Aorta (tissue), 5 donors: Measurements from ENCODE around the gene HS6ST3. TPM values are rescaled to one million over a fixed set of nuclear protein-coding genes. Genes with fewer than 3 reads are reported as not detected.
"Not testable (repeated sequence)": the region's sequence is repeated elsewhere in the genome, so short reads cannot be mapped to it uniquely, and the experiment has no call there.

Source experiments
- ATAC-seq: fragments of 200-7000 bp; cut with Tn5 transposase; one replicate; pipeline ENCODE4 v1.9.1; 2022; ENCODE audit warnings: moderate library complexity; ENCODE audit not compliant: low FRiP score
- DNase-seq, 2 donors: peaks; one replicate each; pipeline ENCODE4 v3.0.0-alpha.2; 2020
- H3K27ac ChIP-seq, 2 donors: one replicate each; pipeline ENCODE4 v1.5.1; 2013; ENCODE audit warnings: low read length in 2 of 2, mild to moderate bottlenecking in 2 of 2, moderate library complexity in 2 of 2, control low read depth in 1 of 2, inconsistent platforms in 1 of 2, low read depth in 1 of 2
- H3K27me3 ChIP-seq, 2 donors: one replicate each; pipeline ENCODE4 v1.6.1; 2013; ENCODE audit warnings: control low read depth in 1 of 2, low read length in 1 of 2, mild to moderate bottlenecking in 1 of 2, moderate library complexity in 1 of 2; ENCODE audit not compliant: insufficient read depth in 2 of 2, control insufficient read depth in 1 of 2
- H3K36me3 ChIP-seq, 2 donors: one replicate each; pipeline ENCODE4 v1.6.1; 2013; ENCODE audit warnings: control low read depth in 1 of 2, low read length in 1 of 2, mild to moderate bottlenecking in 1 of 2; ENCODE audit not compliant: insufficient read depth in 2 of 2, control insufficient read depth in 1 of 2
- H3K4me1 ChIP-seq, 2 donors: one replicate each; pipeline ENCODE4 v1.6.1; 2013; ENCODE audit warnings: low read length in 2 of 2, control low read depth in 1 of 2, mild to moderate bottlenecking in 1 of 2, moderate library complexity in 1 of 2; ENCODE audit not compliant: insufficient read depth in 2 of 2, control insufficient read depth in 1 of 2
- H3K4me3 ChIP-seq, 2 donors: one replicate each; pipeline ENCODE4 v1.5.1; 2013; ENCODE audit warnings: low read length in 2 of 2, control low read depth in 1 of 2, mild to moderate bottlenecking in 1 of 2
- H3K9me3 ChIP-seq: one replicate; pipeline ENCODE4 v1.6.1; 2013; ENCODE audit warnings: mild to moderate bottlenecking, low read length; ENCODE audit not compliant: control insufficient read depth
- WGBS, 2 donors: extraction: QIAGEN DNeasy Blood & Tissue Kit; methylation state at CpG; one replicate each; pipeline ENCODE4 v1.1.7; 2013; 5-methylcytosine and 5-hydroxymethylcytosine counted together
- intact Hi-C, 2 donors: fragments of 100-400 bp; cut with DNase I; formaldehyde crosslinking; loops; one replicate each; pipeline versions ENCODE4 v1.14.2 to v1.15.0; 2022
- polyA plus RNA-seq, 2 donors: library from polyadenylated mRNA; stranded (reverse); fragments of 200-250 nt; gene quantifications; one replicate each; pipeline ENCODE4 v1.2.3, GENCODE V29; 2013
- total RNA-seq, 2 donors: library from RNA; stranded (reverse); fragmentation: NEBNext Ultra II Directional; extraction: Animal tissue kit (Norgen Biotek cat#: 25700); gene quantifications; one replicate each; pipeline ENCODE4 v1.2.1, GENCODE V29; 2021
- donor health status: healthy with polysubstance abuse.
- donor health status: Bipolar disorder and iron deficiency.
- donor health status: DM: no; HTN: no; CAD: no.
- donor health status: DM: no; HTN: no; CAD: no.
- donor health status: DM: yes; HTN: yes; CAD: no.

HS6ST3 gene
- total and polyA plus RNA-seq, 4 donors: under 0.01 to 4.9 (median 0.34) TPM

- H3K36me3 ChIP-seq: no peaks in the 10 kb centered on the region
- DNase-seq (no peak), ATAC-seq (no peak)
- H3K27me3 ChIP-seq: peaks cover 0 to 2% of the 10 kb centered on the region in 2 donors
- 83 to 84% methylated on average over 4 of the region's 4 CpGs for WGBS, 2 donors
- peaks cover 5% of the 10 kb centered on the region for H3K9me3 ChIP-seq
- H3K27ac ChIP-seq: no peak overlapping the region
- intact Hi-C loops: no loop called here
- H3K4me3 ChIP-seq: no peak overlapping the region
- H3K4me1 ChIP-seq: no peaks in the 10 kb centered on the region
Observed at GRCh38 chr13:96109125-96109524, 19.2 kb downstream of the HS6ST3 start.

GRCh38 chr13:96112936-96113335 lies 23.0 kb downstream of the HS6ST3 start:
- intact Hi-C loops: no loop called here
- H3K4me1 ChIP-seq: no peaks in the 10 kb centered on the region
- H3K27me3 ChIP-seq: no peaks in the 10 kb centered on the region
- H3K4me3 ChIP-seq: no peak overlapping the region
- ATAC-seq (no peak), DNase-seq (no peak)
- whole genome bisulfite sequencing, 2 donors: 78 to 81% methylated on average over 2 of the region's 2 CpGs
- H3K9me3 ChIP-seq: peaks cover 3% of the 10 kb centered on the region
- H3K36me3 ChIP-seq: no peaks in the 10 kb centered on the region
- no peak overlapping the region for H3K27ac ChIP-seq

- H3K4me3 ChIP-seq, H3K27ac ChIP-seq, intact Hi-C loops, H3K27me3 ChIP-seq, H3K4me1 ChIP-seq, H3K36me3 ChIP-seq, DNase-seq, H3K9me3 ChIP-seq, ATAC-seq: not testable (repeated sequence)
- WGBS, 2 donors: 96 to 99% methylated on average over 2 of the region's 2 CpGs
Observed at GRCh38 chr13:96115368-96115767, 25.5 kb downstream of the HS6ST3 start.

- no peaks in the 10 kb centered on the region for H3K9me3 ChIP-seq
- 58 to 71% methylated on average over 1 of the region's 1 CpG for WGBS, 2 donors
- no peak overlapping the region for H3K4me3 ChIP-seq
- intact Hi-C loops: no loop called here
- H3K27ac ChIP-seq: no peak overlapping the region
- H3K4me1 ChIP-seq: no peaks in the 10 kb centered on the region
- peaks cover 0 to 2% of the 10 kb centered on the region in 2 donors for H3K27me3 ChIP-seq
- no peak for ATAC-seq
- DNase-seq: no peak
- H3K36me3 ChIP-seq: no peaks in the 10 kb centered on the region
Observed at GRCh38 chr13:96119921-96120320, 30.0 kb downstream of the HS6ST3 start.

- no peak overlapping the region for H3K27ac ChIP-seq
- no peaks in the 10 kb centered on the region for H3K9me3 ChIP-seq
- no peak overlapping the region for H3K4me3 ChIP-seq
- no peak for DNase-seq
- no peak for ATAC-seq
- intact Hi-C loops: no loop called here
- H3K36me3 ChIP-seq: no peaks in the 10 kb centered on the region
- H3K27me3 ChIP-seq: no peaks in the 10 kb centered on the region
- no peaks in the 10 kb centered on the region for H3K4me1 ChIP-seq
- 25 to 33% methylated on average over 3 of the region's 3 CpGs for WGBS, 2 donors
Observed at GRCh38 chr13:96130818-96131340, 41.0 kb downstream of the HS6ST3 start.

- no peak overlapping the region for H3K27ac ChIP-seq
- H3K36me3 ChIP-seq: no peaks in the 10 kb centered on the region
- no peaks in the 10 kb centered on the region for H3K27me3 ChIP-seq
- intact Hi-C loops: no loop called here
- 48 to 49% methylated on average over 3 of the region's 3 CpGs for WGBS, 2 donors
- DNase-seq: no peak
- H3K4me1 ChIP-seq: no peaks in the 10 kb centered on the region
- ATAC-seq: no peak
- H3K9me3 ChIP-seq: no peaks in the 10 kb centered on the region
- no peak overlapping the region for H3K4me3 ChIP-seq
Observed at GRCh38 chr13:96141032-96141431, 51.1 kb downstream of the HS6ST3 start.

- H3K36me3 ChIP-seq: no peaks in the 10 kb centered on the region
- H3K27ac ChIP-seq: no peak overlapping the region
- no peaks in the 10 kb centered on the region for H3K4me1 ChIP-seq
- 87 to 91% methylated on average over 2 of the region's 2 CpGs for WGBS, 2 donors
- H3K4me3 ChIP-seq: no peak overlapping the region
- H3K9me3 ChIP-seq: no peaks in the 10 kb centered on the region
- DNase-seq: no peak
- intact Hi-C loops: no loop called here
- no peaks in the 10 kb centered on the region for H3K27me3 ChIP-seq
- no peak for ATAC-seq
Observed at GRCh38 chr13:96159725-96160124, 69.8 kb downstream of the HS6ST3 start.

- 60 to 69% methylated on average over 3 of the region's 3 CpGs for WGBS, 2 donors
Observed at GRCh38 chr13:96161141-96161540, 71.2 kb downstream of the HS6ST3 start.

GRCh38 chr13:96165840-96166239 lies 75.9 kb downstream of the HS6ST3 start:
- ATAC-seq (no peak), DNase-seq (no peak)
- no peaks in the 10 kb centered on the region for H3K27me3 ChIP-seq
- 69 to 83% methylated on average over 1 of the region's 1 CpG for WGBS, 2 donors
- peaks cover 2% of the 10 kb centered on the region for H3K9me3 ChIP-seq
- H3K27ac ChIP-seq: no peak overlapping the region
- intact Hi-C loops: no loop called here
- H3K4me1 ChIP-seq: no peaks in the 10 kb centered on the region
- no peak overlapping the region for H3K4me3 ChIP-seq
- H3K36me3 ChIP-seq: no peaks in the 10 kb centered on the region

More at GRCh38 chr13:96161141-96161540, 71.2 kb downstream of the HS6ST3 start:
- no peak overlapping the region for H3K4me3 ChIP-seq
- DNase-seq: no peak
- H3K27me3 ChIP-seq: no peaks in the 10 kb centered on the region
- H3K36me3 ChIP-seq: no peaks in the 10 kb centered on the region
- H3K27ac ChIP-seq: no peak overlapping the region
- H3K4me1 ChIP-seq: no peaks in the 10 kb centered on the region
- ATAC-seq: no peak
- intact Hi-C loops: no loop called here
- peaks cover 1% of the 10 kb centered on the region for H3K9me3 ChIP-seq
